Measurements from ENCODE around the gene SHISAL1. TPM values are rescaled to one million over a fixed set of nuclear protein-coding genes. Genes with fewer than 3 reads are reported as not detected.

Gene SHISAL1
- total RNA-seq, 1 experiment from 2014 or later: 2.9 TPM

DNA sequence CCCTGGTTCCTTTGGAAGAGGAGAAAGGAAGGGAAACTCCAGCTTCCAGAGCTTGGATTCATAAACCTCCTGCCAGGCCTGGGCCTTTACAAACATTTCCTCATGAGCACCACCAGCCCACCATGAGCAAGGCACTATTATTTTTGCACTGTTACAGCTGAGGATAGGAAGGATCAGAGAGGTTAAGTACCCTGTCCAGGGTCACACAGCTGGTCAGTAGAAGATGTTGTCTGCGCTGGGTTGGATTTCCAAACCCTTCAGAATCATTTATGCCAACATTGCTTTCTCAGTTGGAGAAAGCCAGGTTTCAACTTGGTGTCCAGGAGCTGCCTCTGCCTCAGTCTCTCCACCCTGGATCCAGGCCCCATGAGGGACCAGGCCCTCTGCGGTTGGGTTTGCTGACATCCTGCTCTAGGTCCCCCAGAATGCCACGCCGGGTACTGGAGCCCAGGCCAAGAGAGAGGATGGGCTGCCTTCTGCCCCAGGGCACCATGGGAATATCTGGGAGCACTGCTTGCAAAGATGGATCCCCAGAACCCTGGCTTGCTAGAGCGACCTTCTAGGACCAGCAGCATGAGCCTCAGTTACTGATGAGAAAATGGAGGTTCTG, 29.7 kb upstream of the SHISAL1 start:
- Mint-ChIP-seq H3K4me1 (peaks cover 6 to 17% of the 10 kb centered on the region in 2 experiments), H3K27me3 (ENCODE audit: low read depth) (peaks cover 27% of the 10 kb centered on the region), H3K27ac (0 out of 7 replicates have a peak overlapping the region, but pooled peaks of 1 of the 3 experiments have one; percentile 58), H3K4me3 (no peak overlapping the region), H3K36me3 (ENCODE audit: insufficient read depth in 1 of 3, low read depth in 3 of 3) (no peaks in the 10 kb centered on the region), H3K9me3 (no peaks in the 10 kb centered on the region; a peak in 1 of 5 replicates)
- no peaks in the 10 kb centered on the region for H4K20me1 ChIP-seq (ENCODE audit: control insufficient read depth, insufficient read depth, insufficient read length)
- H2BK5ac ChIP-seq (ENCODE audit: insufficient read length, low read length): no peak overlapping the region
- no peaks in the 10 kb centered on the region for H3K23me2 ChIP-seq (ENCODE audit: insufficient read length, low read depth, low read length, poor library complexity, severe bottlenecking)
- H3K4me1 ChIP-seq (ENCODE audit: insufficient read depth, low read length): no peaks in the 10 kb centered on the region
- no peak overlapping the region for H2BK15ac ChIP-seq (ENCODE audit: low read depth, low read length)
- no peak overlapping the region for H3K4ac ChIP-seq (ENCODE audit: low read depth, low read length)
- no peak overlapping the region for H2BK120ac ChIP-seq (ENCODE audit: low read depth, low read length, poor library complexity, severe bottlenecking)
- no peak overlapping the region for H3K4me2 ChIP-seq (ENCODE audit: insufficient read depth, insufficient read length, low read length)
- TF ChIP-seq, protein P1, sequence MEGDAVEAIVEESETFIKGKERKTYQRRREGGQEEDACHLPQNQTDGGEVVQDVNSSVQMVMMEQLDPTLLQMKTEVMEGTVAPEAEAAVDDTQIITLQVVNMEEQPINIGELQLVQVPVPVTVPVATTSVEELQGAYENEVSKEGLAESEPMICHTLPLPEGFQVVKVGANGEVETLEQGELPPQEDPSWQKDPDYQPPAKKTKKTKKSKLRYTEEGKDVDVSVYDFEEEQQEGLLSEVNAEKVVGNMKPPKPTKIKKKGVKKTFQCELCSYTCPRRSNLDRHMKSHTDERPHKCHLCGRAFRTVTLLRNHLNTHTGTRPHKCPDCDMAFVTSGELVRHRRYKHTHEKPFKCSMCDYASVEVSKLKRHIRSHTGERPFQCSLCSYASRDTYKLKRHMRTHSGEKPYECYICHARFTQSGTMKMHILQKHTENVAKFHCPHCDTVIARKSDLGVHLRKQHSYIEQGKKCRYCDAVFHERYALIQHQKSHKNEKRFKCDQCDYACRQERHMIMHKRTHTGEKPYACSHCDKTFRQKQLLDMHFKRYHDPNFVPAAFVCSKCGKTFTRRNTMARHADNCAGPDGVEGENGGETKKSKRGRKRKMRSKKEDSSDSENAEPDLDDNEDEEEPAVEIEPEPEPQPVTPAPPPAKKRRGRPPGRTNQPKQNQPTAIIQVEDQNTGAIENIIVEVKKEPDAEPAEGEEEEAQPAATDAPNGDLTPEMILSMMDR (conservative IDR thresholded peaks at IDR 0.05): no peak
- H3K79me2 ChIP-seq (ENCODE audit: insufficient read depth, low read length): no peaks in the 10 kb centered on the region
- H3K56ac ChIP-seq (ENCODE audit: insufficient read length, low read depth, low read length): no peak overlapping the region
- no peaks in the 10 kb centered on the region for H3K27me3 ChIP-seq (ENCODE audit: insufficient read depth, low read length)
- no peak overlapping the region for H3K23ac ChIP-seq (ENCODE audit: insufficient read length, low read depth, low read length)
- no peak overlapping the region for H2AFZ ChIP-seq (ENCODE audit: low read length)
- H3K79me1 ChIP-seq (ENCODE audit: insufficient read depth, low read depth, low read length, poor library complexity, severe bottlenecking): no peaks in the 10 kb centered on the region
- no peak overlapping the region for H4K8ac ChIP-seq (replicated peaks; ENCODE audit: insufficient read length, low read depth, low read length)
- WGBS (ENCODE audit: extremely low coverage, insufficient read length, low lambda C conversion rate): no CpG with 5 or more reads among the region's 5 CpGs
- H2BK20ac ChIP-seq (ENCODE audit: low read depth, low read length, poor library complexity, severe bottlenecking): no peak overlapping the region
- no peak overlapping the region for H2BK12ac ChIP-seq (ENCODE audit: insufficient read length, low read depth, low read length)
- H3K18ac ChIP-seq (ENCODE audit: insufficient read length, low read depth, low read length): no peak overlapping the region
- no peak overlapping the region for H3T11ph ChIP-seq (ENCODE audit: low read length)
- H4K91ac ChIP-seq (ENCODE audit: insufficient read length, low read depth, low read length): no peak overlapping the region
- H4K5ac ChIP-seq (ENCODE audit: insufficient read length, low read depth, low read length): no peak overlapping the region
- no peaks in the 10 kb centered on the region for H3K9me3 ChIP-seq (ENCODE audit: control insufficient read depth, low read depth, low read length)
- no peak for DNase-seq
- no peak overlapping the region for H3K27ac ChIP-seq (ENCODE audit: insufficient read length, low read depth, low read length)
- H3K14ac ChIP-seq (ENCODE audit: insufficient read depth, low read length): no peak overlapping the region
- no peak overlapping the region for H3K9ac ChIP-seq (ENCODE audit: extremely low read depth, insufficient read length, low read length)
- no peak overlapping the region for H2AK5ac ChIP-seq (ENCODE audit: insufficient read length, low read length)
